ENCODE measurements around the gene CUL7.
"Not testable (repeated sequence)": the region's sequence is repeated elsewhere in the genome, so short reads cannot be mapped to it uniquely, and the experiment has no call there.

The CUL7 gene

GRCh38 chr6:43045371-43045930 lies 8.2 kb downstream of the CUL7 start:
- no peak for DNase-seq (ENCODE audit: low read depth in 2 of 2)

- no peak for DNase-seq (ENCODE audit: low read depth in 2 of 2)
Observed at GRCh38 chr6:43043310-43043709, 10.3 kb downstream of the CUL7 start.

GRCh38 chr6:43041475-43041874 lies 12.2 kb downstream of the CUL7 start:
- DNase-seq (ENCODE audit: low read depth in 2 of 2): not testable (repeated sequence)

GRCh38 chr6:43040542-43041257 lies 13.0 kb downstream of the CUL7 start:
- no peak for DNase-seq (ENCODE audit: low read depth in 2 of 2)

GRCh38 chr6:43038727-43039126 lies 14.9 kb downstream of the CUL7 start:
- no peak for DNase-seq (ENCODE audit: low read depth in 2 of 2)

- DNase-seq (ENCODE audit: low read depth in 2 of 2): no peak
Observed at GRCh38 chr6:43037706-43038105, 15.9 kb downstream of the CUL7 start.

- DNase-seq (ENCODE audit: low read depth in 2 of 2): no peak
Observed at GRCh38 chr6:43037197-43037596, 16.5 kb downstream of the CUL7 start.

GRCh38 chr6:43036712-43037111 lies 16.9 kb downstream of the CUL7 start:
- no peak for DNase-seq (ENCODE audit: low read depth in 2 of 2)

GRCh38 chr6:43035495-43036194 lies 18.0 kb downstream of the CUL7 start:
- no peak for DNase-seq (ENCODE audit: low read depth in 2 of 2)

GRCh38 chr6:43034190-43034525 lies 19.5 kb downstream of the CUL7 start:
- no peak for DNase-seq (ENCODE audit: low read depth in 2 of 2)

GRCh38 chr6:43033496-43034189 lies 20.0 kb downstream of the CUL7 start:
- DNase-seq (ENCODE audit: low read depth in 2 of 2): no peak

GRCh38 chr6:43032326-43032725 lies 21.3 kb downstream of the CUL7 start:
- DNase-seq (ENCODE audit: low read depth in 2 of 2): no peak

GRCh38 chr6:43029120-43029519 lies 24.5 kb downstream of the CUL7 start:
- DNase-seq (ENCODE audit: low read depth in 2 of 2): no peak

- DNase-seq (ENCODE audit: low read depth in 2 of 2): no peak
Observed at GRCh38 chr6:43026365-43026764, 27.3 kb downstream of the CUL7 start.

GRCh38 chr6:43024436-43024835 lies 29.2 kb downstream of the CUL7 start:
- DNase-seq (ENCODE audit: low read depth in 2 of 2): no peak

GRCh38 chr6:43021270-43022047 lies 32.2 kb downstream of the CUL7 start, which contains the start of gene RRP36:
Gene RRP36, plus strand, starts transcription at chr6:43021623. Its CDS starts 32 bp downstream, at chr6:43021655.
- DNase-seq (ENCODE audit: low read depth in 2 of 2): peak; percentile 38 to 59

- DNase-seq (ENCODE audit: low read depth in 2 of 2): no peak
Observed at GRCh38 chr6:43020847-43021246, 32.8 kb downstream of the CUL7 start.

- DNase-seq (ENCODE audit: low read depth in 2 of 2): no peak
Observed at GRCh38 chr6:43020052-43020705, 33.5 kb downstream of the CUL7 start.

- DNase-seq (ENCODE audit: low read depth in 2 of 2): no peak
Observed at GRCh38 chr6:43019152-43019551, 34.5 kb downstream of the CUL7 start.

- no peak for DNase-seq (ENCODE audit: low read depth in 2 of 2)
Observed at GRCh38 chr6:43016943-43017334, 36.7 kb downstream of the CUL7 start.
